Right atrium auricular region (tissue), 2 donors: ENCODE measurements around the gene PTGES3. TPM values are rescaled to one million over a fixed set of nuclear protein-coding genes. Genes with fewer than 3 reads are reported as not detected.

Experiments
- DNase-seq: peaks from one replicate; pipeline ENCODE4 v3.0.0-alpha.2; 2019; ENCODE audit warnings: low spot score
- H3K27ac ChIP-seq, 2 donors: fragments of 200-600 bp; sonication (generic); 1 replicate in 1 of 2; 2 replicates in 1 of 2; pipeline ENCODE4 v1.5.1; 2016 to 2019
- H3K27me3 ChIP-seq, 2 donors: fragments of 200-600 bp; sonication (generic); one replicate each; pipeline versions ENCODE4 v1.5.1 to v1.6.0; 2017 to 2019
- H3K36me3 ChIP-seq: fragments of 200-600 bp; sonication (generic); one replicate; pipeline ENCODE4 v1.5.1; 2016
- H3K4me1 ChIP-seq, 2 donors: fragments of 200-600 bp; sonication (generic); one replicate each; pipeline versions ENCODE4 v1.5.1 to v1.6.0; 2017 to 2019
- H3K4me3 ChIP-seq, 2 donors: fragments of 200-600 bp; sonication (generic); 1 replicate in 1 of 2; 2 replicates in 1 of 2; pipeline ENCODE4 v1.5.1; 2017 to 2019; ENCODE audit warnings: mild to moderate bottlenecking in 1 of 2, moderate library complexity in 1 of 2
- H3K9me3 ChIP-seq, 2 donors: fragments of 200-600 bp; sonication (generic); one replicate each; pipeline ENCODE4 v1.5.1; 2019
- total RNA-seq, 2 donors: library from RNA; depleted of rRNA; stranded (reverse); fragments of >200 nt; gene quantifications; one replicate each; pipeline ENCODE4 v1.1.0, GENCODE V29; 2016
- TF ChIP-seq, protein P1 (sequence below), 2 donors: fragments of 200-600 bp; sonication (generic); IDR thresholded peaks; one replicate each; pipeline ENCODE4 v1.5.1; 2019; ENCODE audit warnings: antibody characterized with exemption in 2 of 2

Gene PTGES3
- total RNA-seq, 2 donors from 2014 or later = 69.6 to 71.1 TPM

DNA sequence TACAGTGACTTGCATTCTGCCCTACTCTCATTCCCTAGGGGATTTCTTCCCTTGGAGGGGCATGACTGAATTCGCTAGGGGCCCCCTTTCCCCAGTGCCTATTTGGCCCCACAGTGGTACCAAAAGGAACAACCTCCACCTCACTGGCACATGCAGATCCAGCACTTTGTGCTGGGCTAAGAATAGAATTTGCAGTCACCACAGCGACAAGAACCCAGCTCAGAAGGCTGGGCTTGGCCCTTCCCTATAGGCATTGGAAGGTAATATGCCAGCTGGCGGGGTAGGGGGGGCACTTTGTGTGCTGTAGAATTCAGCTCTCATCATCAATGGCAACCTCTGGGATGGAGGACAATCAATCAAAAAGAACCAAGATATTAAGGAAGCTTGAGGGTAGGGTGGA, 71.8 kb downstream of the PTGES3 start:
- Histone ChIP-seq H3K4me3 (no peak overlapping the region), H3K27ac (peak overlapping the region; percentile 11 to 43), H3K9me3 (no peaks in the 10 kb centered on the region), H3K4me1 (peaks cover 0 to 27% of the 10 kb centered on the region in 2 donors), H3K27me3 (no peaks in the 10 kb centered on the region), H3K36me3 (peaks cover 70% of the 10 kb centered on the region)
- DNase-seq = no peak
- TF ChIP-seq, protein P1, sequence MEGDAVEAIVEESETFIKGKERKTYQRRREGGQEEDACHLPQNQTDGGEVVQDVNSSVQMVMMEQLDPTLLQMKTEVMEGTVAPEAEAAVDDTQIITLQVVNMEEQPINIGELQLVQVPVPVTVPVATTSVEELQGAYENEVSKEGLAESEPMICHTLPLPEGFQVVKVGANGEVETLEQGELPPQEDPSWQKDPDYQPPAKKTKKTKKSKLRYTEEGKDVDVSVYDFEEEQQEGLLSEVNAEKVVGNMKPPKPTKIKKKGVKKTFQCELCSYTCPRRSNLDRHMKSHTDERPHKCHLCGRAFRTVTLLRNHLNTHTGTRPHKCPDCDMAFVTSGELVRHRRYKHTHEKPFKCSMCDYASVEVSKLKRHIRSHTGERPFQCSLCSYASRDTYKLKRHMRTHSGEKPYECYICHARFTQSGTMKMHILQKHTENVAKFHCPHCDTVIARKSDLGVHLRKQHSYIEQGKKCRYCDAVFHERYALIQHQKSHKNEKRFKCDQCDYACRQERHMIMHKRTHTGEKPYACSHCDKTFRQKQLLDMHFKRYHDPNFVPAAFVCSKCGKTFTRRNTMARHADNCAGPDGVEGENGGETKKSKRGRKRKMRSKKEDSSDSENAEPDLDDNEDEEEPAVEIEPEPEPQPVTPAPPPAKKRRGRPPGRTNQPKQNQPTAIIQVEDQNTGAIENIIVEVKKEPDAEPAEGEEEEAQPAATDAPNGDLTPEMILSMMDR (IDR thresholded peaks at IDR 0.05) = no peak

DNA sequence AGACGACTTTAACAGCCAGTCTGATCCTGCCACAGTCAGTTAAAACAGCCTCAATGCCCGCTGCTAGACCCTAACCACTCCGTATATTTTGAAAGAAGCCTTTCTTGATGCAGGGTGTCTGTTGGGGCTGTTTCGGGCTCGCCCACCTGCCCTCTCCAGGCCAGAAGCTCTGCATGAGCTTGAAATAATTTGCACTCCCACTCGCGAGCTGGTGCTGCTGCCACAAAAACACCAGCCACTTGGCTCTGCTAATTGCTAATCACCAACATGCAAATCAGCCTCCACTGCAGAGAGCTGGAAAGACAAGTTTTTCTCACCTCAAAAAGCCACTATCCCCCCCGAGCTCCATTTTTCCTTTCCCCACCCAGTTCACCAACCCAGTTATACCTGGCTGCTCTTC, 73.5 kb downstream of the PTGES3 start:
- peaks cover 86% of the 10 kb centered on the region for H3K36me3 ChIP-seq
- TF ChIP-seq, protein P1 (IDR thresholded peaks at IDR 0.05) = no peak
- no peaks in the 10 kb centered on the region for H3K9me3 ChIP-seq
- no peaks in the 10 kb centered on the region for H3K27me3 ChIP-seq
- DNase-seq = no peak
- no peak overlapping the region for H3K27ac ChIP-seq
- H3K4me3 ChIP-seq = no peak overlapping the region
- H3K4me1 ChIP-seq = peaks cover 0 to 27% of the 10 kb centered on the region in 2 donors

Other genes with a start within 250 kb of the PTGES3 start
- 1 to 10 TPM; 2.1 to 3.0 TPM for gene TIMELESS, start 238.9 kb downstream of the PTGES3 start, total RNA-seq
- not detected for gene MIP, start 233.6 kb downstream of the PTGES3 start, total RNA-seq
- 1 to 10 TPM; 1.7 to 2.7 TPM for gene SPRYD4, start 219.7 kb downstream of the PTGES3 start, total RNA-seq
- gene GLS2, start 200.1 kb downstream of the PTGES3 start, total RNA-seq = 1 to 10 TPM in 1 of 2 donors, under 1 TPM in 1; 0.96 to 1.7 TPM
- 10 to 100 TPM; 12.8 to 28.5 TPM for gene RBMS2, start 166.5 kb downstream of the PTGES3 start, total RNA-seq
- 10 to 100 TPM; 38.6 to 42.7 TPM for gene BAZ2A, start 58.0 kb downstream of the PTGES3 start, total RNA-seq
- gene ATP5F1B, start 42.3 kb downstream of the PTGES3 start, total RNA-seq = 1,000 to 10,000 TPM; 1,028 to 1,860 TPM
- gene NACA, start 37.0 kb upstream of the PTGES3 start, total RNA-seq = 100 to 1,000 TPM; 529 to 636 TPM
- gene PRIM1, start 64.0 kb upstream of the PTGES3 start, total RNA-seq = 1 to 10 TPM; 2.2 to 2.6 TPM
- gene HSD17B6, start 75.0 kb upstream of the PTGES3 start, total RNA-seq = 1 to 10 TPM in 1 of 2 donors, under 1 TPM in 1; 0.41 to 4.8 TPM
- under 1 TPM in 1 of 2 donors, not detected in 1; 0.28 TPM for gene SDR9C7, start 246.1 kb upstream of the PTGES3 start, total RNA-seq